A673 (cell line): ENCODE measurements around the gene HDGFL2. TPM values are rescaled to one million over a fixed set of nuclear protein-coding genes. Genes with fewer than 3 reads are reported as not detected.
A peak's percentile ranks its signal among the peaks of the same experiment; 100 is the strongest.

ENCODE experiments used
- BruUV-seq: library from RNA; stranded (reverse); fragments of 400-500 nt; replicated peaks from 2 replicates; lab custom pipeline; 2021; lab: Mats Ljungman, UMichigan
- CTCF ChIA-PET: fragments of 300-600 bp; sonication (Branson Sonifier 250); formaldehyde crosslinking; loops from one replicate; lab custom pipeline; 2022; ENCODE audit warnings: antibody characterized with exemption; lab: Charles Lee
- POLR2A ChIA-PET: fragments of 300-600 bp; sonication (Branson Sonifier 250); formaldehyde crosslinking; loops from one replicate; lab custom pipeline; 2022; ENCODE audit warnings: antibody characterized with exemption; ENCODE audit not compliant: low non-redundant PET; lab: Charles Lee
- DNase-seq: peaks from one replicate; pipeline ENCODE4 v3.0.0-alpha.2; 2015; ENCODE audit warnings: low spot score
- H3K27ac ChIP-seq: fragments of 200-600 bp; sonication (generic); 2 replicates; pipeline ENCODE4 v1.5.1; 2016; ENCODE audit warnings: mixed run types, low read depth, mild to moderate bottlenecking, mixed read lengths, antibody characterized with exemption, low read length; ENCODE audit not compliant: poor library complexity, severe bottlenecking
- H3K27me3 ChIP-seq: fragments of 200-600 bp; sonication (generic); replicated peaks from 2 replicates; pipeline ENCODE4 v1.6.1; 2017; ENCODE audit warnings: mixed run types, low read depth, mild to moderate bottlenecking, mixed read lengths, antibody characterized with exemption, low read length; ENCODE audit not compliant: insufficient read depth, poor library complexity
- H3K36me3 ChIP-seq: fragments of 200-600 bp; sonication (generic); 2 replicates; pipeline ENCODE4 v1.6.1; 2016; ENCODE audit warnings: mixed run types, mild to moderate bottlenecking, mixed read lengths, antibody characterized with exemption, low read length; ENCODE audit not compliant: insufficient read depth, poor library complexity, severe bottlenecking
- H3K4me1 ChIP-seq: fragments of 200-600 bp; sonication (generic); 2 replicates; pipeline ENCODE4 v1.6.1; 2017; ENCODE audit warnings: mixed run types, mild to moderate bottlenecking, mixed read lengths, antibody characterized with exemption, low read length; ENCODE audit not compliant: insufficient read depth, poor library complexity, severe bottlenecking
- H3K4me3 ChIP-seq: fragments of 200-600 bp; sonication (generic); 2 replicates; pipeline ENCODE4 v1.5.1; 2016; ENCODE audit warnings: low read depth, mixed run types, mild to moderate bottlenecking, mixed read lengths, low read length; ENCODE audit not compliant: poor library complexity, severe bottlenecking
- H3K9me3 ChIP-seq: fragments of 200-600 bp; sonication (generic); 2 replicates; pipeline ENCODE4 v1.6.1; 2016; ENCODE audit warnings: mixed run types, low read depth, mild to moderate bottlenecking, mixed read lengths, antibody characterized with exemption, low read length; ENCODE audit not compliant: poor library complexity, severe bottlenecking
- EZH2 ChIP-seq: fragments of 200-600 bp; sonication (generic); IDR thresholded peaks from 2 replicates; pipeline ENCODE4 v1.6.1; 2017; ENCODE audit warnings: borderline replicate concordance, low read depth, mild to moderate bottlenecking, mixed read lengths, antibody characterized with exemption, low read length; ENCODE audit not compliant: poor library complexity, severe bottlenecking
- intact Hi-C: fragments of 100-400 bp; cut with micrococcal nuclease; formaldehyde crosslinking; loops from one replicate; pipeline ENCODE4 v1.10.0; 2022; ENCODE audit not compliant: unreplicated experiment
- total RNA-seq: library from RNA; stranded (reverse); gene quantifications from 2 replicates; pipeline ENCODE4 v1.2.3, GENCODE V29; 2021
- TF ChIP-seq, protein P1 (sequence below): fragments of 300-800, 200-600 bp; sonication (generic); conservative IDR thresholded peaks from 2 replicates; pipeline ENCODE4 v1.5.1; 2017; ENCODE audit warnings: low read depth, mild to moderate bottlenecking, antibody characterized with exemption, low read length, moderate library complexity, mixed read lengths

The HDGFL2 gene
- total RNA-seq, 1 experiment from 2014 or later: 89.6 TPM

DNA sequence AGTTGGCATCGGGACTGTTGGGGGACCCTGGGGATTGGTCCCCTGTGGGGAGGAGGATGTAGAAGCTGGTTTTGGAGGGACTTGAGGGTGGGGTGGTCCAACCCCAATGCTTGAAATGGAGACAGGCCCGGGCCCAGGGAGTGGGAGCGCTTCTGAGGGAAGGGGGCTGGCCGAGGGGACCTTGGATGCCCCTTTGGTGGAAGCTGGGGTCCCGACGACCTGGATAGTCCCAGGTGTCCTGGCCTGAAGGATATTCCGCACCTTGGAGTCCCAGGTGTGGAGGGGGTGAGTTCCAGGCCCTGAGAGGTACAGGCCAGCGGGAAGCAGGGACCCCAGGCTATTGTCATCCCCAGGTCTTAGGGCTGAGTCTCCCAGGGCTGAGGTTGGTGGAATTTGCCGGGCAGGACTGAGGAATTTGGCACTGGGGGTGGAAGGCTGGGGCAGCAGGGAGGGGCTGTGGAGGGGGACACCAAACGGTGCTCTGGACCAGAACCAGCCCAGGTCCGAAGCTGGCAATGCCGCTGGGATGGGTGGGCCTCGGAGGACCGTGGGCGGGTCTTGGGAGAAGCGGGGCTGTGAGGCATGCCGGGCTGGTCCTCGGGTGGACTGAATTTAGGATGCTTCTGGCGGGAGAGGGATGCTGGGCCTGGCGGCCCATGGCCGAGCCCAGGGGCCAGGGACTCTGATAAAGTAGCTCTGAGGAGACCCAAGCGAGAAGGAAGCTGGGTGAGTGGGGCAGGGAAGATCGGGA is 1.8 kb downstream of the HDGFL2 start:
- BruUV-seq: no TSS peak
- CTCF ChIA-PET: interaction anchor here (0.5 to 1.1 kb wide), 3 partner anchors 72 to 485 kb away, joined by 4 to 6 read pairs (median 4); partner anchors contain the start of gene CHAF1A
- intact Hi-C loops: loop anchor here (5.0 kb wide), 1 partner anchor 72 kb away; the partner anchor contains the start of genes CHAF1A and SH3GL1
- no peaks in the 10 kb centered on the region for H3K4me1 ChIP-seq
- H3K27me3 ChIP-seq: no peaks in the 10 kb centered on the region
- DNase-seq: no peak
- no peaks in the 10 kb centered on the region for H3K9me3 ChIP-seq
- peak overlapping the region; percentile 99 for H3K4me3 ChIP-seq
- TF ChIP-seq, protein P1, sequence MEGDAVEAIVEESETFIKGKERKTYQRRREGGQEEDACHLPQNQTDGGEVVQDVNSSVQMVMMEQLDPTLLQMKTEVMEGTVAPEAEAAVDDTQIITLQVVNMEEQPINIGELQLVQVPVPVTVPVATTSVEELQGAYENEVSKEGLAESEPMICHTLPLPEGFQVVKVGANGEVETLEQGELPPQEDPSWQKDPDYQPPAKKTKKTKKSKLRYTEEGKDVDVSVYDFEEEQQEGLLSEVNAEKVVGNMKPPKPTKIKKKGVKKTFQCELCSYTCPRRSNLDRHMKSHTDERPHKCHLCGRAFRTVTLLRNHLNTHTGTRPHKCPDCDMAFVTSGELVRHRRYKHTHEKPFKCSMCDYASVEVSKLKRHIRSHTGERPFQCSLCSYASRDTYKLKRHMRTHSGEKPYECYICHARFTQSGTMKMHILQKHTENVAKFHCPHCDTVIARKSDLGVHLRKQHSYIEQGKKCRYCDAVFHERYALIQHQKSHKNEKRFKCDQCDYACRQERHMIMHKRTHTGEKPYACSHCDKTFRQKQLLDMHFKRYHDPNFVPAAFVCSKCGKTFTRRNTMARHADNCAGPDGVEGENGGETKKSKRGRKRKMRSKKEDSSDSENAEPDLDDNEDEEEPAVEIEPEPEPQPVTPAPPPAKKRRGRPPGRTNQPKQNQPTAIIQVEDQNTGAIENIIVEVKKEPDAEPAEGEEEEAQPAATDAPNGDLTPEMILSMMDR: no peak
- no peak for TF ChIP-seq EZH2
- POLR2A ChIA-PET: interaction anchor here (0.6 kb wide), 1 partner anchor 178 kb away, joined by 4 read pairs; no protein-coding TSS in a partner anchor
- peaks cover 19% of the 10 kb centered on the region for H3K36me3 ChIP-seq
- H3K27ac ChIP-seq: peak overlapping the region; percentile 88

DNA sequence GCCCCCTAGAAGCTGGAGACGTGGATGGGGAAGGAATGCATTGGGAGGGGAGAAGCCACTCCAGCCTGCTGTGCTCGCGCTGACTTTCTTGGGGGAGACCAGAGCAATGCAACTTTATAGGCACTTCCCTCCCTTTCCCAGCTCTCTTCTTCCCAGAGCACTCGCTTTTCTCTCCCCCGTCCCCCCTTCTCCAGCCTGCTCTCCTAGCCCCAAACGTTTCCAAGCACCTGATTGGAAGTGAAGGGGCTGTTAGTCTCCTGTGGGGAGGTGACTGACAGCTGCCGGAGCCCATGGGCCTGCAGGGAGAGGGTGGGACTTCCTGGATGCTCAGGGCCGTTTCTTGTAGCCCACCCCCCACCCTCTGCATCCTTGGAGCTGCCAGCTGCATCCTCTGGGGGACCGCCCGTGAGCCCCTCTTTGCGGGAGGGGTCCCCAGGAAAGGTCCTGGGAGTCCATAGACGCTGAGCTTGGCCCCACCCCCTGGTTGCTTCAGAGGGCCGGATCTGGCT is 2.5 kb downstream of the HDGFL2 start:
- no TSS peak for BruUV-seq
- H3K27ac ChIP-seq: peak overlapping the region; percentile 88
- intact Hi-C loops: loop anchor here (5.0 kb wide), 1 partner anchor 72 kb away; the partner anchor contains the start of genes CHAF1A and SH3GL1

More for the DNA sequence above, 2.5 kb downstream of the HDGFL2 start:
- Histone ChIP-seq H3K9me3 (no peaks in the 10 kb centered on the region), H3K36me3 (peaks cover 25% of the 10 kb centered on the region), H3K27me3 (no peaks in the 10 kb centered on the region), H3K4me1 (no peaks in the 10 kb centered on the region), H3K4me3 (peak overlapping the region; percentile 99)
- DNase-seq: peak; percentile 85
- TF ChIP-seq, protein P1: no peak
- no peak for TF ChIP-seq EZH2
- ChIA-PET POLR2A (interaction anchor here (0.6 kb wide), 1 partner anchor 178 kb away, joined by 4 read pairs; no protein-coding TSS in a partner anchor), CTCF (interaction anchor here (0.5 to 1.1 kb wide), 3 partner anchors 72 to 485 kb away, joined by 4 to 6 read pairs (median 4); partner anchors contain the start of gene CHAF1A)
